ENCODE data around the gene TUBE1. TPM values are rescaled to one million over a fixed set of nuclear protein-coding genes. Genes with fewer than 3 reads are reported as not detected.

The TUBE1 gene
- total and polyA plus RNA-seq, 2 experiments from 2014 or later, result 26.3 to 27.7 TPM

DNA sequence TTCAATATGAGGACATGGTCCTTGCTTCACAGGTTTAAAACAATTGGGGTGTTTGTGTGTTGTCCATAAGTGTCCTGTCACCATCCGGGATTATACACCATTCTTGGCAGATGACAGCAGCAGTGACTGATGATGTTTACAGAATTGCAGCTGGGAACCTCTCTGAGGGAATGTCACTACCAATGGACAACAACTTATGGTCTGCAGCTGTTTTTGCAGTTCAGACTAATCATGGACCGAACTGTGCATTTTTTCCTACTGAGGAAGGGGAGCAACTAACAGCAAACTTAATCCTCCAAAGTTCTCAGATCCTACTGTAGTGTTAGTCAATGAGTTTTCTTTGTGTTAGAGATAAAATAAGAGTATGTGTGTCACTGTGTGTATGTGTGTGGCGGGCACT, 26.1 kb upstream of the TUBE1 start (continued):
- TF ChIP-seq EZH2 (IDR thresholded peaks at IDR 0.05; ENCODE audit: low read depth, unreplicated experiment), result no peak
- no peak for TF ChIP-seq JUNB (IDR thresholded peaks at IDR 0.05; ENCODE audit: unreplicated experiment)
- no peak for TF ChIP-seq CTCF (conservative IDR thresholded peaks at IDR 0.05; ENCODE audit: low read depth in 2 of 2)
- TF ChIP-seq ZNF114 (CRISPR knock-in tag; IDR thresholded peaks at IDR 0.05), result no peak
- TF ChIP-seq ETS1 (IDR thresholded peaks at IDR 0.05), result no peak
- TF ChIP-seq, protein P1, sequence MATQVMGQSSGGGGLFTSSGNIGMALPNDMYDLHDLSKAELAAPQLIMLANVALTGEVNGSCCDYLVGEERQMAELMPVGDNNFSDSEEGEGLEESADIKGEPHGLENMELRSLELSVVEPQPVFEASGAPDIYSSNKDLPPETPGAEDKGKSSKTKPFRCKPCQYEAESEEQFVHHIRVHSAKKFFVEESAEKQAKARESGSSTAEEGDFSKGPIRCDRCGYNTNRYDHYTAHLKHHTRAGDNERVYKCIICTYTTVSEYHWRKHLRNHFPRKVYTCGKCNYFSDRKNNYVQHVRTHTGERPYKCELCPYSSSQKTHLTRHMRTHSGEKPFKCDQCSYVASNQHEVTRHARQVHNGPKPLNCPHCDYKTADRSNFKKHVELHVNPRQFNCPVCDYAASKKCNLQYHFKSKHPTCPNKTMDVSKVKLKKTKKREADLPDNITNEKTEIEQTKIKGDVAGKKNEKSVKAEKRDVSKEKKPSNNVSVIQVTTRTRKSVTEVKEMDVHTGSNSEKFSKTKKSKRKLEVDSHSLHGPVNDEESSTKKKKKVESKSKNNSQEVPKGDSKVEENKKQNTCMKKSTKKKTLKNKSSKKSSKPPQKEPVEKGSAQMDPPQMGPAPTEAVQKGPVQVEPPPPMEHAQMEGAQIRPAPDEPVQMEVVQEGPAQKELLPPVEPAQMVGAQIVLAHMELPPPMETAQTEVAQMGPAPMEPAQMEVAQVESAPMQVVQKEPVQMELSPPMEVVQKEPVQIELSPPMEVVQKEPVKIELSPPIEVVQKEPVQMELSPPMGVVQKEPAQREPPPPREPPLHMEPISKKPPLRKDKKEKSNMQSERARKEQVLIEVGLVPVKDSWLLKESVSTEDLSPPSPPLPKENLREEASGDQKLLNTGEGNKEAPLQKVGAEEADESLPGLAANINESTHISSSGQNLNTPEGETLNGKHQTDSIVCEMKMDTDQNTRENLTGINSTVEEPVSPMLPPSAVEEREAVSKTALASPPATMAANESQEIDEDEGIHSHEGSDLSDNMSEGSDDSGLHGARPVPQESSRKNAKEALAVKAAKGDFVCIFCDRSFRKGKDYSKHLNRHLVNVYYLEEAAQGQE (IDR thresholded peaks at IDR 0.05; ENCODE audit: unreplicated experiment), result no peak
- TF ChIP-seq CREB1 (CRISPR knock-in tag; IDR thresholded peaks at IDR 0.05; ENCODE audit: low read depth), result no peak

DNA sequence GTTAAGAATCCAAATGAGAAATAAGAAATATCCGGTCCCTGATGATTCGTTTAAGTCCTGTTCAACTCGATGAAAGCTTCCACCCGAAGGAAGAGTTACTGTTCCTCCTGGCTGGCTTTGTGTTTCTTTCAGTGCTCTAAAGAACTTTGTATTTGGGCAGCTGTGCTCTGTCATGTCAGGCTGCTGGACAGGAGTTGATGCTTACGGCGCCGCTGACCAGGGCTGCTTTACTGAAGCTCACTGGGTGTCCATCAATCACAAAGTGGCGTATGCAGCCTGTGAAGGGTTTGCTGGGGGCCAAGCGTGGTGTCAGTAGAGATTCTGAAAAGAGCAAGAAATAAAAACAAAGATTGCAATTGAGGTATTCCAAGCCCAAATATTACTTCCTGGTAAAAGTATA, 22.0 kb upstream of the TUBE1 start:
- Histone ChIP-seq H3K4me3 (no peak overlapping the region), H3F3A (replicated peaks; ENCODE audit: low read depth) (no peaks in the 10 kb centered on the region), H3K4me1 (ENCODE audit: insufficient read depth) (no peaks in the 10 kb centered on the region), H3K4me2 (no peak overlapping the region), H2AFZ (peak overlapping the region; percentile 56; the same call in 1 of the 2 replicates), H3K9me2 (ENCODE audit: insufficient read depth) (no peaks in the 10 kb centered on the region; the same call in 1 of the 2 replicates), H3K36me3 (ENCODE audit: insufficient read depth) (no peaks in the 10 kb centered on the region), H3K27ac (ENCODE audit: low read depth) (no peak overlapping the region), H3K27me3 (ENCODE audit: insufficient read depth) (no peaks in the 10 kb centered on the region), H3K79me2 (replicated peaks; ENCODE audit: insufficient read depth) (no peaks in the 10 kb centered on the region), H4K20me1 (replicated peaks; ENCODE audit: insufficient read depth) (no peaks in the 10 kb centered on the region)
- Mint-ChIP-seq H3K27ac (no peak overlapping the region), H3K27me3 (ENCODE audit: insufficient read depth, low read depth, poor library complexity) (no peaks in the 10 kb centered on the region), H3K4me1 (no peaks in the 10 kb centered on the region), H3K36me3 (ENCODE audit: low read depth) (peaks cover 5% of the 10 kb centered on the region), H3K4me3 (no peak overlapping the region), H3K9me3 (peaks cover 9% of the 10 kb centered on the region)
- DNase-seq (ENCODE audit: low spot score) (no peak), ATAC-seq (no peak)
- TF ChIP-seq NANOG (IDR thresholded peaks at IDR 0.05; ENCODE audit: borderline replicate concordance) (no peak), ZNF331 (CRISPR knock-in tag; IDR thresholded peaks at IDR 0.05; ENCODE audit: low read depth) (no peak), POLR2AphosphoS5 (IDR thresholded peaks at IDR 0.05; ENCODE audit: low read depth) (no peak), ZNF114 (CRISPR knock-in tag; IDR thresholded peaks at IDR 0.05) (no peak), EZH2 (IDR thresholded peaks at IDR 0.05; ENCODE audit: low read depth, unreplicated experiment) (no peak), EZH2phosphoT487 (IDR thresholded peaks at IDR 0.05; ENCODE audit: unreplicated experiment) (no peak), CREB1 (CRISPR knock-in tag; IDR thresholded peaks at IDR 0.05; ENCODE audit: low read depth) (no peak), ZNF462 (CRISPR knock-in tag; IDR thresholded peaks at IDR 0.05) (no peak)
